Kidney glomerular epithelial cell (primary cell): Measurements from ENCODE around the gene ELOVL4.

Experiments used
- DNase-seq: peaks from one replicate; lab custom pipeline; 2025; lab: John Stamatoyannopoulos, UW

ELOVL4 gene

DNA sequence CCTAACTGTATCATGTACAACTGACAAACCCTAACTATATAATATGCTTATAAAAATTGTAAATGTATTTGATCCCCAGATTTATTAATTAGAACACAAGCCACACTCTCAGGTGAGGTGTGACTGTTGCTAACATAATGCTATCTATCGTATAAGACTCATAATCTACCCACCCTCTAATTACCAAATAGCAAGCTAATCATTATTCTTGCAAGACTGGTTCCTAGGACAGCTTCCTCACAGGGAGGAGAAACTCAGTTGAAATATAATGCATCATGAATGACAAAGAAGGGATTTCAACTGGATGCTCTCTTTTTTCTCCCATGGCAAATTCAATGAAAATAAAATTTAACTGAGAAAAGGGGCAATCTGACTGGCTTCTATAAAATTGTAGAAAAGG lies 35.4 kb downstream of the ELOVL4 start:
- DNase-seq, result no peak

DNA sequence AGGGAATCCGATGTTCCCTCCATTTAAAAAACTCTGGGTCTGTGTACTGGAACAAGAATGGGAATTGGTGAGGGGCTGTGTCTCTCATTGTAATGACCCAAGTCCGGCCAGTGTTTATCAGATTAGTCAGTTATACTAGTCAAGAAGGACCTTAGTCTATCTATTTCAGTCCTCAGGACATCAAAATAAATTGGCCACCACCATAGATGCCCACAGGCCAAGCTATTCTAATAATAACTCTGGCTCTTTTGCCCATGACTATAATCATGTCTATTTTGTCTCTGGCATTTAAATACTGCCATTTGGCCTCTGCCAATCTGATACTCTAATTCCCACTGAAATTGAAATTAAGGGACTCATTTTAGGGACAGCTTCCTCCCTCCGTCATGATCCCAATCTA lies 37.8 kb downstream of the ELOVL4 start:
- DNase-seq, result no peak

DNA sequence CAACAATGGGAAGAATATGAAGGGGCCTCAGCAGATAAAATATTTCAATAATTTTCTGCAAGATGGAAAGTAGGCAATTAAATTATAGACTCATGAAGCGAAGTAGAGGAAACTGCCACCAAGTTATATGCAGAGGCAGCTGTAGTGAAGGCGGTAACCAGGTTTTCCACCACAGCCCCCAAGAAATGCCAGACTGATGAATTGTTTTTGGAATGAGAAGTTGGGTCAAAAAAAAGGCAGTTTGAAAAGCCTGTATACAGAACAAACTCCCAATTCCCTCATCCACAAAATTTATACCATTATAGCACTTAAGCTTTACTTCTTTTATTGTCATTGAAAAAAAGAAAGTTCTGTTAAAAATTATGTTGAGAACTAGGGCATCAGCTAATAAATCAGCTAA lies 45.3 kb downstream of the ELOVL4 start:
- DNase-seq, result no peak

DNA sequence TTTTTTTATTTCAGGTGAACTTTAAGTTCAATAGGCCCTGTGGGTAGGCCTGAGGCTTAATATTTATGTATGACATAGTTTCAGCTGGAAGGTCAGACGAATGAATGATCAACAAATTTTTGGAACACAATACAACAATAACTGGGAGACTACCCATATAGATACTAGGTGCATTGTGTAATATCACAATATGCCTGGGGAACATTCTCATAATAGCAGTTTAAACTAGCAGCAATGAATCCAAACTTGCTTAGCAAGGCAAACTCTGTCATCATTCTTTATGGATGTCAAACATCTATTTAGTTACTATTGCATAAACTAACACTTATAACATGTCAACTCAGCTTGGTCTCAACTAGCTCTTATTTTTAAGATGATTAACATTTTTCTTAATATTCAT lies 49.3 kb downstream of the ELOVL4 start:
- DNase-seq, result no peak

DNA sequence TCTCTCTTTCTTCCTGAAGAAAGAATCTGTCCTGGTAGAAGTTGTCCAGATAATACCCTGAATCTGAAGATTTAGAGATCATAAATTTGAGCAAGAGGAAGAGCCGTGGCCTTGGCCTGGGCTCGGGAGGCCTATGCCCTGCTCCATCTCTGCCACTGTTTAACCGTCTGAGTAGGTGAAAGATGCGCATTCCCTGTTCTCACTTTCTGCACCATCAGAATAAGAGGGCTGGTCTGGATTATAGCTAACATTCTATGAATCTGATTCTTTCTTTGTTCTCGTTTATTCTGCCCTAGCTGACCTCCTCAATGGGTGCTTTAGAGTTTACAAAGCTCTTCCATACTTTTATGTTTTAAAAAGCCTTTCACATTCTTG lies 51.3 kb downstream of the ELOVL4 start:
- DNase-seq, result no peak

DNA sequence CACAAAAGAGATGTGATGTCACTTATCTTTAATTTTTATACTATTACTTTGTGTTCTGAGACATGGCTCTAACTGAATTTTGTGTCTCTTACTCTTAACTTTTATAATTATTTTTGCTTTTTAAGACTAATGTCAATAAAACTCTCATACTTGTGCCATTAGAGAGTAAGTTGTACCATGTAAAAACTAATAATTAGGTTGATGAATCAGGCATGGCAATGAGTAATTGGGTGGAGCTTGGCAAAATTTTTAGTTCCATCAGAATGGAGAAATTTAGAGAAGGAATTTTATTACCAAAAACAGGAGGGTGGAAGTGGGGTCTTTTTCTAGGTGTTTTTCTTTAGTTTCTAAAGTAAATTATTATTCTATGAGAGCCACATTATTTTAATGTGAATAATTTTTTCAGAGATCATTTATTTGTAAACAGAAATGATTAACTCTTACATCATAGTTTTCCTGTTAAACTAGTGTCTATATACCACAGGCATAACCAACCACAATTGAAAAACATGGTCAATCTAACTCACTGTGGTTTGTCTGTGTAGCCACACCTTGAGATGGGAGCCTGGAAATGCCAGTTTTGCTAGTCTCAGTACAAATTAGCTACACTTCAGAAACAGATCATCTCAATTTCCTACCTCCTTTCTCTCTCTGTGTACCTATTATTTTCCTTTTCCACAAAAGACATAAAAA lies 51.8 kb downstream of the ELOVL4 start:
- no peak for DNase-seq

DNA sequence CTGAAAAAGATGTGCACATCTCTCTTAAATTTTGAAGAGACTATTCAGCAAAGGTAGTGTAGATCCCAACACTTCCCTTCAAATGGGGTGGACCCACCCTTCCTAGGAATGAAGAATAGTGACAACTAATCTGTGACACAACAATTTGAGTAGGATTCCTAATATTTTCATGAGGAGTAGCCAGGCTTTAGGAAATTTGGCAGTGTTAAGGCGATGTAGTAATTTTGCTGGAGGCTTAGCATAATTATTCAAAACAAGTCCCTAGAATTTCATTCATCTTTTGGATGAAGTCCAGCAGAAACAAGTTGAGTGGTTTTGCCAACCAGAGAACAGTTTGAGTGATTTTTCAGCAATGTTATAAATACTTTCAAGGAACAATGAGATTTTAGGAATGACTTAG lies 52.4 kb downstream of the ELOVL4 start:
- DNase-seq, result no peak

DNA sequence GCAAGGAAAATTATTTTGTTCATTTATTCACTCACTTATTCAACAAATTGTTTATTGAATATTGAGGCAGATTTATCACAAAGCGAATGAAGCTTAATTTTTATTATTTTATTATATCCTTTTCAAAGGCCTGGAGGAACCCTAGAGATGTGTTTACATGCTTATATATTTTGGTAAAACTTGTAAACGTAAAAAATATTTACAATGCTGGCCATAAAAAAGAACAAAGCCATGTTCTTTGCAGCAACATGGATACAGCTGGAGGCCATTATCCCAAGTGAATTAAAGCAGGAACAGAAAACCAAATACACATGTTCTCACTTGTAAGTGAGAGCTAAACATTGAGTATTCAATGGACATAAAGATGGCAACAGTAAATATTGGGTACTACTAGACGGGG lies 58.8 kb downstream of the ELOVL4 start:
- DNase-seq, result no peak

DNA sequence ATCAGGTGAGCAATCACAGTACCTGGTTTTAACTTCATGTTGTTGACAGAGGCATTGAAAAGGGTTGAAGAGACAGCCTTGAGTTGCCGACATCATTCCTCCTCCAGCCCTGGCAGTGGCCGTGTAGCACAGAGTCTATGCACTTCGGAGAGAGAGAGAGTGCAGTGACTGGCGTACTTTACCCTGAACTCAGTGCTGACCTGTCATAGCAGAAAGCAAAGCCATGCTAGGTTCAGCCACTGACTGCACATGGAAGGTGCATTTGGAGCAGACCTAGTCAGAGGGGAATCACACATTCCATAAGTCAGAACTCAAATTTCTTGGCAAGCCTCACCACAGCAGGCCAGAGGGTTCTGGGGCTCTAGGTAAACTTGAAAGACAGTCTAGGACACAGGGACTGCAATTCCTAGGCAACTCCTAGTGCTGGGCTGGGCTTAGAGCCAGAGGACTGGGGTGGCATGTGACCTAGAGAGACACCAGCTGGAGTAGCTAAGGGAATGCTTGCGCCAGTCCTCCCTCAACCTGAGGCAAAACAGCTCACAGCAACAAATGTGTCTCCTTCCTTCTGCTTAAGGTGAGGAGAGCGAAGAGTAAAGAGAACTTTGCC lies 69.1 kb downstream of the ELOVL4 start:
- no peak for DNase-seq

DNA sequence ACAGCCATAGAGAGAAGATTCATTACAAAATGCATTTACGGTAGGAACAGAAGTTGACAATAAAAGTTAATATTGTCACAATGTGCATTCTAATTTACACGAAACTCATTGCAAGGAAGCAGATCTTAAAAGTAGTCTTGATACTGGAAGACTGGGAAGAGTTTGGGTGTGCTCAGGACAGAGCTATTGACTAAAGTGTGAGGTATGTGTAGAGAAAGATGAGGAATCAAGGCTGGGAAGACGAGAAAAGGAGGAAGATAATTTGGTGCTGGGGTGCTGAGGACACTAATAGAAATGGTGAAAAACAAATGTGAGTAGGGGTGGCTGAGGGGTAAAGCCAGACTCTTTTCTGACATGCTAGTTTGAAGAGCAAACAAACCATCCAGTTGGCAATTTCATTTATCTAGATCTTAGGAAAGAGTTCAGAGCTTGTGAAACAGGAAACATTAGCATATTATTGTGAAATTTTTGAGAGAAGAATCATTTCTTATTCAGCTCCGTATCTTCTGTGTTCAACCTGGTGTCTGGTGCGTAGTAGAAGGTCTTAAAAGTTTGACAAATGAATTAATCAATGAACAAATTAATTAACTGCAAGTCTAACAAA lies 72.7 kb downstream of the ELOVL4 start:
- DNase-seq, result no peak

DNA sequence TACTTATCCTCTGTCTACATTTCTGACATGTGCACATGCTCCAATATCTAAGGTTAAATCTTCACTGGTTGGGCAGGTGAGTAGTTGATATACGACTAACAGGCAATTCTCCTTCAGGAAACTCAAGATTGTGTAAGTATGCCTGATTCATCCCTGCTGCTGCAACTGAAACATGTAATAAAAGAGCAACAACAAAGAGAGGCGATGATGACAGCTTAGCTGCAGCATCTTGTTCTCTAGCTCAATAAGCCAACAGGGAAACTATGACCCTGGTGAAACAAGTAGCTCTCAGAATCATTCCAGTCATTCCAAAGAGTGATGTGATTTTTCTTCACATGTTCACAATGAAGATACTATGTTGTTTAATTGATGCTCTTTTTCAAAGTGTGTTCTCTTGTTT lies 74.4 kb downstream of the ELOVL4 start:
- DNase-seq, result peak; percentile 10

DNA sequence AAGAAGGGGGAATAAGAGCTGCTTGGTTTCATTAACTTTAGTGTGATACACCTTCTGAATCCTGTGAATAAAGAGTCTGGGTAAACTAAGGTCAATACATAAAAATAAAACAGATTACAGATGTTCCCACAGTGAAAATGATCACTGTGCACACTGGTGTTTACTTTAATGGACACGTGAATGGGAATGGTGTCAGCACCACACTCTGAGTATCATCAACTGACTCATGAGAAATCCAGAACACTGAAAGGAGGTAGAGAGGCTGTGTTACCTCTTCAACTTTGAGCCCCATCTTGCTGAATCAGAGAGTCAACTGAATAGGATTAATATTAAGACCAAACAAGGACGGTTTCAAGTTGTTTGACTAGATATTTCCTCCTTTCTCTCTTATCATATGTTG lies 75.0 kb downstream of the ELOVL4 start:
- DNase-seq, result no peak

DNA sequence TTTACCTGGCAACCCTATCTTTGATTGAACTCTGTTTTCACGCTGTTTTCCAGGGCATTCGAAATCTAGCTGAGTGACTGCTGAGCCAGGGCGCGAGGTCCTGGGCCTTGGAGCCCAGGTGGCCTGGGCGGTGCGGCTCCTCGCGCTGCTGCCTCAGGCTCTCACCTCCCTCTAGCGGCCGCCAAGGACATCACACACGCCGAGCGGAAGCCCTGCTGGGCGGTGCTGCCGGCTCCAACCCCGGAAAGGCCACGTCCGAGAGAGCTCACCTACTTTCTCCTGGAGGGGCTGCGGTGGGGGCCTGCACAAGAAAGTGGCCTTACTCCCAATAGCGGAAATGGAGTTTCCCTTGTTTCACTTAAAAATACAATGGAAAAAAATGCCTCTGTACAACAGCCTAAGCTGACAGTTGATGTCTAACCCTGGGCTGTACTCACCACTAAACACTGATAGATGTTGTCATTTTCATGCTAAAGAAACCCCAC lies 77.7 kb downstream of the ELOVL4 start:
- DNase-seq, result peak; percentile 70

DNA sequence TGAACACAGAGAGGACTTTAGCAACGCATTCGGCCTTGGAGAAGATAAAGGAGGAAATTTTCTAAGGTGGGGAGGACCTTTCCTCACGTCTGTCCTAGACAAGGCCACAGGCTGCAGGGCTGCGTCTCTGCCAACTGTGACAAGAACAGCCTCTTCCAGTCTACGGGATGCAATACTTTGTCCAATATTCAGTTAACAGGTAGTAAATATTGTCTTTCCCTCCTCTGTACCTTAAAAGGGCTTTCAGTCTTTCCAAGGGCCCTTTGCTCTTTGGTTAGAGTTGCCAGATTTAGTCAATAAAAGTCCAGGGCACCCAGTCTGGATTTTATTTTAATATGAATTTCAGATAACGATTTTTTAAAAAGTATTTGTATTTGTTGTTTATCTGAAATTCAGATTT lies 78.2 kb downstream of the ELOVL4 start:
- no peak for DNase-seq

DNA sequence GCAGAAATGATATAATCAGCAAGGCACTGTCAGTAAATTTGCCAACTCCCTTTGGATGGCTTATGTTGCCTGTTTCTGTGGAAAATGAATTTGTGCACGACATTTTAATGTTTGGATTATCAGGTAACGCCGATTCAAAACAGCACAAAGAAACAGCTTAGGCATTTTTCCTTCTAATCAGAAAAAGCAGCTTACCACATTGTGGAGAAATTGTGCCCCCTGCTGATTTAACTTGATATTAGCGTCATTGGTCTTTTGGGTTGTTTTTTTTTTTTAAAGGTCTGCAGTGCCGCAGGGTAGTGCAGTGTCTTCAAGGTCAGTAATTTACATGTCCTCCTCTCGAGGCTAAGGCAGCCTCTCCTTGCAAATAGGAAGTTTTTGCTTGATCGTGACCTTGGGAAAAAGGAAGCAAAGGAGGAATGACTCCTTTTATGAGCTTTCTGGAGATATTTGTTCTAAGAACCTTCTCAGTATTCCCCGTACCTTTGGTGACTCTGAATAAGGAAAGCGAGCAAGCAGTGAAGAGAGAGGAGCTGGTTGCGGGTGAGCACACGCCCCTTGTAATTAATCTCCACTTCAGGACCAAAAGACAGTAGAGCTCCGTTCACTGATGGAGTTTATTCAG lies 79.1 kb downstream of the ELOVL4 start:
- DNase-seq, result peak; percentile 48
